ENCODE measurements around the gene BET1L. TPM values are rescaled to one million over a fixed set of nuclear protein-coding genes. Genes with fewer than 3 reads are reported as not detected.
A peak's percentile ranks its signal among the peaks of the same experiment; 100 is the strongest.

Gene BET1L
- total and polyA plus RNA-seq, 10 of the 15 experiments (the other 5 are each of a cell fraction or from before 2014, with no cell fraction given), result 6.7 to 55.4 (median 39.7) TPM

- TF ChIP-seq ELK1 (IDR thresholded peaks at IDR 0.05; ENCODE audit: low read depth, low read length) (peak; percentile 76), NFYA (IDR thresholded peaks at IDR 0.05; ENCODE audit: borderline replicate concordance, low read depth, low read length) (no peak), BCLAF1 (IDR thresholded peaks at IDR 0.05) (no peak), NFIC (IDR thresholded peaks at IDR 0.05; ENCODE audit: low read depth, low read length) (no peak), ESRRA (IDR thresholded peaks at IDR 0.05; ENCODE audit: low read length) (peak; percentile 38; the same call in 1 of the 2 replicates), EZH2 (IDR thresholded peaks at IDR 0.05; ENCODE audit: borderline replicate concordance, control insufficient read depth, low read depth, low read length) (no peak), ATF2 (IDR thresholded peaks at IDR 0.05; ENCODE audit: low read length) (no peak), PML (IDR thresholded peaks at IDR 0.05; ENCODE audit: low read length) (peak; percentile 89), POLR2AphosphoS2 (IDR thresholded peaks at IDR 0.05; ENCODE audit: low read depth, low read length) (peak; percentile 94), RFX5 (IDR thresholded peaks at IDR 0.05; ENCODE audit: low read depth, low read length) (peak; percentile 12; the same call in 1 of the 2 replicates), GATAD2B (conservative IDR thresholded peaks at IDR 0.05; ENCODE audit: low read depth) (peak; percentile 61; the same call in 1 of the 2 replicates), NR2F1 (conservative IDR thresholded peaks at IDR 0.05) (peak; percentile 65), SMARCA5 (IDR thresholded peaks at IDR 0.05) (peak; percentile 22), BCL3 (IDR thresholded peaks at IDR 0.05; ENCODE audit: borderline replicate concordance, insufficient read depth, low read depth, low read length, poor library complexity, severe bottlenecking) (no peak), RBBP5 (conservative IDR thresholded peaks at IDR 0.05) (no peak), STAT3 (IDR thresholded peaks at IDR 0.05; ENCODE audit: low read depth, low read length) (no peak), CUX1 (IDR thresholded peaks at IDR 0.05; ENCODE audit: insufficient replicate concordance, low read depth, low read length) (no peak), TAF1 (IDR thresholded peaks at IDR 0.05; ENCODE audit: borderline replicate concordance, low read depth, low read length) (peak; percentile 39)
Observed at GRCh38 chr11:207208-207862, at the start of gene BET1L, which contains the start of gene RIC8A (continued).

Data from GM12878 (cell line).